CD4-positive, alpha-beta T cell treated with Interleukin-1 beta for 1 hour (primary cell): Measurements from ENCODE around the gene AGBL1.

ENCODE experiments used
- DNase-seq, 2 donors: peaks; one replicate each; pipeline ENCODE4 v3.0.0-alpha.2; 2020 to 2022

AGBL1 gene

GRCh38 chr15:86255247-86255646 lies 175.6 kb downstream of the AGBL1 start:
- no peak for DNase-seq

- no peak for DNase-seq
These were observed 177.0 kb downstream of the AGBL1 start for GRCh38 chr15:86256628-86257027.

GRCh38 chr15:86259589-86259988 lies 179.9 kb downstream of the AGBL1 start:
- no peak for DNase-seq

GRCh38 chr15:86263230-86263629 lies 183.6 kb downstream of the AGBL1 start:
- no peak for DNase-seq

- DNase-seq, result no peak
These were observed 187.3 kb downstream of the AGBL1 start for GRCh38 chr15:86266896-86267484.

GRCh38 chr15:86267892-86268291 lies 188.2 kb downstream of the AGBL1 start:
- DNase-seq, result no peak

GRCh38 chr15:86268558-86268957 lies 188.9 kb downstream of the AGBL1 start:
- DNase-seq, result no peak

- no peak for DNase-seq
These were observed 193.6 kb downstream of the AGBL1 start for GRCh38 chr15:86273309-86273708.

- DNase-seq, result no peak
These were observed 195.7 kb downstream of the AGBL1 start for GRCh38 chr15:86275361-86275760.

- no peak for DNase-seq
These were observed 198.9 kb downstream of the AGBL1 start for GRCh38 chr15:86278586-86278985.

- DNase-seq, result no peak
These were observed 205.0 kb downstream of the AGBL1 start for GRCh38 chr15:86284635-86285034.

- no peak for DNase-seq
These were observed 215.8 kb downstream of the AGBL1 start for GRCh38 chr15:86295511-86295910.

- no peak for DNase-seq
These were observed 217.1 kb downstream of the AGBL1 start for GRCh38 chr15:86296769-86297168.

- DNase-seq, result no peak
These were observed 220.9 kb downstream of the AGBL1 start for GRCh38 chr15:86300390-86301125.

- no peak for DNase-seq
These were observed 232.1 kb downstream of the AGBL1 start for GRCh38 chr15:86311568-86312280.

GRCh38 chr15:86312486-86312885 lies 232.8 kb downstream of the AGBL1 start:
- DNase-seq, result no peak

- no peak for DNase-seq
These were observed 236.5 kb downstream of the AGBL1 start for GRCh38 chr15:86316216-86316615.

- DNase-seq, result no peak
These were observed 237.2 kb downstream of the AGBL1 start for GRCh38 chr15:86316726-86317383.

- DNase-seq, result no peak
These were observed 237.7 kb downstream of the AGBL1 start for GRCh38 chr15:86317384-86317740.

GRCh38 chr15:86322629-86323028 lies 243.0 kb downstream of the AGBL1 start:
- DNase-seq, result no peak

GRCh38 chr15:86327230-86327865 lies 247.7 kb downstream of the AGBL1 start:
- no peak for DNase-seq

GRCh38 chr15:86328658-86329057 lies 249.0 kb downstream of the AGBL1 start:
- no peak for DNase-seq
